Common myeloid progenitor, CD34-positive (primary cell): Measurements from ENCODE around the gene DUSP22.
"Not testable (repeated sequence)": the region's sequence is repeated elsewhere in the genome, so short reads cannot be mapped to it uniquely, and the experiment has no call there.

Experiments used
- CTCF ChIA-PET: fragments of 350-600 bp; sonication (Branson Sonifier 250); formaldehyde crosslinking; loops from one replicate; lab custom pipeline; 2021; ENCODE audit warnings: antibody characterized with exemption; lab: Charles Lee
- POLR2A ChIA-PET: fragments of 350-600 bp; sonication (Branson Sonifier 250); formaldehyde crosslinking; loops from one replicate; lab custom pipeline; 2021; ENCODE audit warnings: antibody characterized with exemption; lab: Charles Lee
- DNase-seq, 3 donors: peaks; one replicate each; pipeline versions ENCODE4 v3.0.0 to v3.0.0-alpha.2; 2013
- H3K27ac ChIP-seq, 2 experiments: 1 replicate in 1 of 2; 2 replicates in 1 of 2; pipeline ENCODE4 v1.7.0; 2013; ENCODE audit warnings: inconsistent platforms in 2 of 2, low read length in 2 of 2, mild to moderate bottlenecking in 2 of 2, low read depth in 1 of 2, moderate library complexity in 1 of 2; ENCODE audit not compliant: severe bottlenecking in 2 of 2, insufficient read depth in 1 of 2, poor library complexity in 1 of 2
- H3K27me3 ChIP-seq, 5 experiments: replicated peaks in 2 of 5; 1 replicate in 3 of 5; 2 replicates in 2 of 5; pipeline versions ENCODE4 v1.6.1 to v1.7.0; 2013; ENCODE audit warnings: low read length in 4 of 5, mild to moderate bottlenecking in 2 of 5, moderate library complexity in 2 of 5, inconsistent platforms in 1 of 5; ENCODE audit not compliant: insufficient read depth in 5 of 5, control insufficient read depth in 4 of 5
- H3K36me3 ChIP-seq, 4 experiments: 1 replicate in 2 of 4; 2 replicates in 2 of 4; pipeline versions ENCODE4 v1.6.1 to v1.7.0; 2013; ENCODE audit warnings: low read length in 3 of 4, control low read depth in 1 of 4, mild to moderate bottlenecking in 1 of 4; ENCODE audit not compliant: control insufficient read depth in 4 of 4, insufficient read depth in 4 of 4
- H3K4me1 ChIP-seq, 4 experiments: 1 replicate in 3 of 4; 2 replicates in 1 of 4; pipeline versions ENCODE4 v1.6.1 to v1.7.1; 2013; ENCODE audit warnings: low read length in 3 of 4, mild to moderate bottlenecking in 3 of 4, control low read depth in 1 of 4, inconsistent platforms in 1 of 4, moderate library complexity in 1 of 4; ENCODE audit not compliant: control insufficient read depth in 4 of 4, insufficient read depth in 4 of 4; ENCODE audit errors: control extremely low read depth in 1 of 4
- H3K4me3 ChIP-seq, 7 experiments: 1 replicate in 4 of 7; 2 replicates in 3 of 7; pipeline versions ENCODE4 v1.5.1 to v1.7.0; 2013; ENCODE audit warnings: mild to moderate bottlenecking in 7 of 7, low read length in 6 of 7, moderate library complexity in 6 of 7, inconsistent platforms in 2 of 7, low read depth in 2 of 7, control low read depth in 1 of 7; ENCODE audit not compliant: insufficient read depth in 4 of 7, control insufficient read depth in 1 of 7; ENCODE audit errors: extremely low read depth in 1 of 7
- H3K9me3 ChIP-seq, 5 experiments: 1 replicate in 4 of 5; 2 replicates in 1 of 5; pipeline versions ENCODE4 v1.6.1 to v1.7.1; 2013; ENCODE audit warnings: low read length in 4 of 5, mild to moderate bottlenecking in 2 of 5, inconsistent platforms in 1 of 5, low read depth in 1 of 5, moderate library complexity in 1 of 5; ENCODE audit not compliant: control insufficient read depth in 4 of 5, insufficient read depth in 2 of 5; ENCODE audit errors: control extremely low read depth in 1 of 5
- WGBS: methylation state at CpG from one replicate; pipeline ENCODE4 v1.1.5; 2013; ENCODE audit not compliant: insufficient coverage; 5-methylcytosine and 5-hydroxymethylcytosine counted together

DUSP22 gene

GRCh38 chr6:322259-322930 is 30.1 kb downstream of the DUSP22 start:
- peaks cover 0 to 6% (median 2%) of the 10 kb centered on the region in 4 experiments for H3K36me3 ChIP-seq
- CTCF ChIA-PET: interaction anchor here (1.0 to 3.3 kb wide), 6 partner anchors 9 to 136 kb away, joined by 3 to 12 read pairs (median 4); no protein-coding TSS in a partner anchor
- POLR2A ChIA-PET: no interaction called here
- 83% methylated on average over 13 of the region's 14 CpGs for WGBS
- H3K4me1 ChIP-seq: peaks cover 0 to 12% (median 5%) of the 10 kb centered on the region in 4 experiments
- DNase-seq: no peak
- peaks cover 0 to 3% (median 0%) of the 10 kb centered on the region in 5 experiments for H3K9me3 ChIP-seq
- H3K4me3 ChIP-seq: no peak overlapping the region
- H3K27ac ChIP-seq: no peak overlapping the region
- H3K27me3 ChIP-seq: no peaks in the 10 kb centered on the region

- Histone ChIP-seq H3K36me3 (peaks cover 0 to 6% (median 2%) of the 10 kb centered on the region in 4 experiments), H3K27me3 (no peaks in the 10 kb centered on the region), H3K9me3 (peaks cover 0 to 3% (median 0%) of the 10 kb centered on the region in 5 experiments), H3K4me1 (peaks cover 0 to 12% (median 5%) of the 10 kb centered on the region in 4 experiments), H3K4me3 (no peak overlapping the region), H3K27ac (no peak overlapping the region)
- DNase-seq: no peak
- 86% methylated on average over 12 of the region's 12 CpGs for WGBS
- CTCF ChIA-PET: interaction anchor here (1.0 to 3.3 kb wide), 8 partner anchors 8 to 136 kb away, joined by 3 to 12 read pairs (median 4); no protein-coding TSS in a partner anchor
- POLR2A ChIA-PET: no interaction called here
These were observed 30.8 kb downstream of the DUSP22 start for GRCh38 chr6:322940-323729.

GRCh38 chr6:323730-324088 is 31.4 kb downstream of the DUSP22 start:
- WGBS: 95% methylated on average over 2 of the region's 4 CpGs
- CTCF ChIA-PET: interaction anchor here (1.3 to 3.3 kb wide), 5 partner anchors 8 to 22 kb away, joined by 3 to 12 read pairs (median 4); no protein-coding TSS in a partner anchor
- Histone ChIP-seq H3K9me3 (peaks cover 0 to 3% (median 0%) of the 10 kb centered on the region in 5 experiments), H3K27me3 (no peaks in the 10 kb centered on the region), H3K4me1 (peaks cover 0 to 12% (median 5%) of the 10 kb centered on the region in 4 experiments), H3K27ac (no peak overlapping the region), H3K4me3 (no peak overlapping the region), H3K36me3 (peaks cover 0 to 6% (median 2%) of the 10 kb centered on the region in 4 experiments)
- POLR2A ChIA-PET: no interaction called here
- DNase-seq: no peak

- POLR2A ChIA-PET: no interaction called here
- H3K9me3 ChIP-seq: peaks cover 0 to 3% (median 0%) of the 10 kb centered on the region in 5 experiments
- DNase-seq: no peak
- peaks cover 0 to 12% (median 5%) of the 10 kb centered on the region in 4 experiments for H3K4me1 ChIP-seq
- no peak overlapping the region for H3K4me3 ChIP-seq
- H3K36me3 ChIP-seq: peaks cover 0 to 4% (median 2%) of the 10 kb centered on the region in 4 experiments
- H3K27ac ChIP-seq: no peak overlapping the region
- WGBS: 87% methylated on average over 19 of the region's 19 CpGs
- CTCF ChIA-PET: interaction anchor here (1.3 to 3.3 kb wide), 3 partner anchors 9 to 22 kb away, joined by 3 to 12 read pairs (median 4); no protein-coding TSS in a partner anchor
- no peaks in the 10 kb centered on the region for H3K27me3 ChIP-seq
These were observed 31.9 kb downstream of the DUSP22 start for GRCh38 chr6:324116-324728.

GRCh38 chr6:324729-325125 is 32.4 kb downstream of the DUSP22 start:
- Histone ChIP-seq H3K36me3 (peaks cover 0 to 4% (median 2%) of the 10 kb centered on the region in 4 experiments), H3K27ac (no peak overlapping the region), H3K9me3 (peaks cover 0 to 3% (median 0%) of the 10 kb centered on the region in 5 experiments), H3K27me3 (no peaks in the 10 kb centered on the region), H3K4me1 (peaks cover under 1 to 13% (median 5%) of the 10 kb centered on the region in 4 experiments), H3K4me3 (no peak overlapping the region)
- ChIA-PET POLR2A (no interaction called here), CTCF (no interaction called here)
- no peak for DNase-seq
- whole genome bisulfite sequencing: 95% methylated on average over 11 of the region's 11 CpGs

- 88% methylated on average over 12 of the region's 16 CpGs for WGBS
- H3K4me3 ChIP-seq, H3K27ac ChIP-seq, CTCF ChIA-PET, DNase-seq, POLR2A ChIA-PET, H3K27me3 ChIP-seq, H3K9me3 ChIP-seq, H3K36me3 ChIP-seq: not testable (repeated sequence)
- H3K4me1 ChIP-seq: peaks cover 3 to 19% (median 8%) of the 10 kb centered on the region in 4 experiments
These were observed 33.0 kb downstream of the DUSP22 start for GRCh38 chr6:325161-325860.
